HG03469 (cell line): ENCODE results near the gene DEUP1.
"Not testable (repeated sequence)": the region's sequence is repeated elsewhere in the genome, so short reads cannot be mapped to it uniquely, and the experiment has no call there.

Source experiments
- ATAC-seq: cut with Tn5 transposase; IDR thresholded peaks from one replicate; pipeline ENCODE4 v1.9.1; 2021; ENCODE audit warnings: mild to moderate bottlenecking, moderate library complexity, moderate number of reproducible peaks; ENCODE audit not compliant: unreplicated experiment

Gene DEUP1

GRCh38 chr11:93348930-93349329 lies 18.4 kb downstream of the DEUP1 start:
- no peak for ATAC-seq

DNA sequence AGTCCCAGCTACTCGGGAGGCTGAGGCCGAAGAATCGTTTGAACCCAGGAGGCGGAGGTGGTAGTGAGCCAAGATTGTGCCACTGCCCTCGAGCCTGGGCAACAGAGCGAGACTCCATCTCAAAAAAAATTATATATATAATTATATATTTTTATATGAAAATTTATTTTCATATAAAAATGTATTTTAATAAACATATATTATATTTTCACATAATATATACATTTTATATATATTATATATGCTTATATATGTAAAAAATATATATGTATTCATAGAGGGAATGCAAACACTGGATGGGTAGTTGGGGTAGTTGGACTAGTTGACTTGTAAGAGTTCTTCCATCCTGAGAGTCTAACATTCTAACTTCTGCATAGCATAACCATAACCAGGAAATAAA lies 20.3 kb downstream of the DEUP1 start:
- ATAC-seq = no peak

DNA sequence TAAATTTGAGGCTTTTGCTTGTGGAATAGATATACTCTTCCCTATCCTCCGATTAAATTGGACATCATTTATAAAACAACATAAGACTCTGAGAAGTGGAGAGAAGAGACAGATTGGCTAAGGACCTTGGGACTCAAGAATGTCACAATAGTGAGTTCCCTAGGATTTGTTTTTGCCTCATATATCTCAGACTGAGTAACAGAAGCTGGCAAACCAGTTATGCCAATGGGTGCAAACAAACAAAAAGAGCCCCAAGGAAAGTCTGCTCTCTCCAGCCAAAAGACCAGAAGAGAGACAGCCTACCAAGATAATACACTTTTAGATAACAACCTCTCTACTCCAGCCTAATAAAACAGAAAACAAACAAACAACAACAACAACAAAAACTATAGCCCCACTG lies 28.9 kb downstream of the DEUP1 start:
- no peak for ATAC-seq

GRCh38 chr11:93361435-93361834 lies 30.9 kb downstream of the DEUP1 start:
- no peak for ATAC-seq

GRCh38 chr11:93368022-93368421 lies 37.5 kb downstream of the DEUP1 start:
- no peak for ATAC-seq

- ATAC-seq = no peak
Observed at GRCh38 chr11:93370260-93370659, 39.7 kb downstream of the DEUP1 start.

- ATAC-seq = no peak
Observed at GRCh38 chr11:93389737-93390136, 59.2 kb downstream of the DEUP1 start.

GRCh38 chr11:93392867-93393266 lies 62.3 kb downstream of the DEUP1 start:
- no peak for ATAC-seq

GRCh38 chr11:93393386-93393785 lies 62.8 kb downstream of the DEUP1 start:
- ATAC-seq = no peak

GRCh38 chr11:93394488-93394887 lies 63.9 kb downstream of the DEUP1 start:
- no peak for ATAC-seq

DNA sequence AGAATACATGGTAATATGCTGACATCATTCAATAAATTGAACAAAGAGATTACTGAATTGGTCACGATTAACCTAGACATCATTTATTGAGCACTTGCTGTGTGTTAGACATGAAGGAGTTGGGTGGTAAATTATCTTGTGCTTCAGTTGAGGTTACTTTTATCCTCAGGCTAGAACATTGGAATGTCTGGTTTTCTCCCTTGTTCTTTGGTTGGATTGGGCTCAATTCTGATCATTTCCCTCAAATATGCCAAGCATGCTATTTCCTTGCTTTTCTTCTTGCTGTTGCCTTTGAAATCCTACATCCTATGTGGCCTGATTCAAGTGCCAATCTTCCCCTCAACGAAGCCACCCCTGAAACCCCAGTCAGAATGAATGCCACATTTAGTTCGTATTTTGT lies 65.8 kb downstream of the DEUP1 start:
- no peak for ATAC-seq

DNA sequence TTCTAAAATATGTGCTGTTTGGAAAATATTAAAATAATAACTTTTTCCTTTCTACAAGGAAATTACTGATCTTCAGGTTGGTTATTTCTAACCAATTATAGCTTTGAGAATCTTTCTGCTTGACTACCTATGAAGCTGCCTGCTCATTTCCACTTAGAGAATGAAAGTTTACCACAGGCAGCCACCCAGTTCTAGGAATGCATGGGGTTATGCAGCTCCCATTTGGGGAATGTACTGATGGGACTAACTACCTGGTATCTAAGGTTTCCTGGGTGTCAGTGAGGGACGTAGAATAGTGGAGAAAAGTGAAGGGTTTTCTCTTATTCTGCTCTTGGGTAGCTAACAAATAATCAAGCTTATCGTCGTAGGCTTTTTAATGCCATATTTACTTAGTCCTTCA lies 73.4 kb downstream of the DEUP1 start:
- no peak for ATAC-seq

DNA sequence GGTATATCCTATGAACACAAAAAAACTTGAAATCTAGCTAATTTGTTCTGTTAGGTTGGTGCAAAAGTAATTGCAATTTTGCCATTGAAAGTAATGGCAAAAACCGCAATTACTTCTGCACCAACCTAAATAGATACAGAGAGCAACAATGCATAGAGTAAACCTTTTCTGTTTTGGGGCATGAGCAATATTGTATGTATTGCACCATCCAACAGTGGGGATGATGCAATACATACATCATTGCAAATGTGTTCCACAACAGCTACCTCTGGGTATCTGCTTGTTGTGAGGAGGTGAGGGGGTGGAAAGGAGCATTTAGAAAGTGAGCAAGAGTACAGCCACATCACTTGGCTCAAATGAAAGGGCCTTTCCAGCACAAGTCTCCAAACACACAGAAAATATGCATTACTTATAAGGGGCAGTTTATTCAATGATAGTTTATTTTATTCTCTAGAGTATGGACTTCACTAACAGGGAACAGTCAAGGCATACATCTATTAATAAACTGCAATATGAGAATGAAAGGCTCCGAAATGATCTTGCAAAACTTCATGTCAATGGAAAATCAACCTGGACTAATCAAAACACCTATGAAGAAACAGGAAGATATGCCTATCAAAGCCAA lies 77.3 kb downstream of the DEUP1 start:
- ATAC-seq = no peak

GRCh38 chr11:93410441-93410840 lies 79.9 kb downstream of the DEUP1 start:
- no peak for ATAC-seq

DNA sequence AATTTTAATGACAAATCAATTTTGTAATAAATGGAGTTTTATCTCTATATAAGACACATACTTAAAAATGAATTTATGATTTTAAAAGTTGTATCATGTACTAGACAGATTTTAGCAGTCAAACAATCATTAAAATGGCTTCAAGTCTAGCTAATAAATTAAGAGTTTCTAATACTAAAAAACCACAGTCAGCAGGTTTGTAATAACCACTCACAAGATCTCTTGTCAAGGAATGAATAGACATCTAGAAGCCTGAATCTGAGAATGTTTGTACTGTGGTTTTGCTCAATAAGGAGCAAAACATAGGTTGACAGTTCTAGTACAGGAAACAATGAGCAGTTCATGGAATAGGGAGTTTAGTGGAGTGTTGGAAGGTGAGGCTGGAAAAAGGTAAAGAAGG lies 81.2 kb downstream of the DEUP1 start:
- no peak for ATAC-seq

- no peak for ATAC-seq
Observed at GRCh38 chr11:93432247-93432646, 101.7 kb downstream of the DEUP1 start.

GRCh38 chr11:93443232-93443631 lies 112.7 kb downstream of the DEUP1 start:
- not testable (repeated sequence) for ATAC-seq

GRCh38 chr11:93444617-93445073 lies 114.1 kb downstream of the DEUP1 start:
- no peak for ATAC-seq

- no peak for ATAC-seq
Observed at GRCh38 chr11:93458286-93458685, 127.7 kb downstream of the DEUP1 start.

- ATAC-seq = not testable (repeated sequence)
Observed at GRCh38 chr11:93463666-93464065, 133.1 kb downstream of the DEUP1 start.

- ATAC-seq = no peak
Observed at GRCh38 chr11:93464927-93465540, 134.5 kb downstream of the DEUP1 start.

GRCh38 chr11:93467054-93467453 lies 136.5 kb downstream of the DEUP1 start:
- no peak for ATAC-seq

DNA sequence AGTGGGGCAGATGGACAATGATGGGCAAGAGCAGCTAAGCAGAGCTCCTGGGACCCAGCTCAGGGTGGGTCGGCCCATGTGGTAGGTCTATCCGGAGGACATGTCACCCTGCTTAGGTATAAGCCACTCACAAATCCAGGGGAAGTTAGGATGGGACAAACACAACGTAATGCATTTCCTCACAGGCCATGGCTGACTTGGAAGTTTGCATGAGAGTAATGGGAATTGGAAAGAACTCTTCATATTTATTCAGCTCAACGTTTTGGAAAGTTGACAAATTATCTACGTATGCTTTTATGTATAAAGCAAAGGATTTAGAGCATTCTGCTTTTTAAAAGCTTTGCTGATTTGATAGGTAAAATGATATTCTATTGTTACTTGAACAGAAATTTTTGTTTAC lies 137.7 kb downstream of the DEUP1 start:
- ATAC-seq = no peak
